GM12874 (cell line): Measurements from ENCODE around the gene PPP1R12B.

ENCODE experiments used
- CTCF ChIP-seq: IDR thresholded peaks from 2 replicates; pipeline ENCODE4 v1.5.1; 2011; ENCODE audit warnings: low read depth, mild to moderate bottlenecking, control low read depth, low read length, moderate library complexity; ENCODE audit not compliant: insufficient read depth

Gene PPP1R12B

GRCh38 chr1:202320081-202320405 is 28.5 kb upstream of the PPP1R12B start:
- TF ChIP-seq CTCF: no peak

- TF ChIP-seq CTCF: no peak
These were observed 24.8 kb upstream of the PPP1R12B start for GRCh38 chr1:202323731-202324130.

GRCh38 chr1:202324646-202325045 is 23.9 kb upstream of the PPP1R12B start:
- no peak for TF ChIP-seq CTCF

- TF ChIP-seq CTCF: no peak
These were observed 18.6 kb upstream of the PPP1R12B start for GRCh38 chr1:202329891-202330290.

- no peak for TF ChIP-seq CTCF
These were observed 14.6 kb upstream of the PPP1R12B start for GRCh38 chr1:202333861-202334260.

GRCh38 chr1:202343652-202344349 is 4.7 kb upstream of the PPP1R12B start:
- TF ChIP-seq CTCF: peak; percentile 52

- no peak for TF ChIP-seq CTCF
These were observed 442 bp upstream of the PPP1R12B start for GRCh38 chr1:202348005-202348508.
